Melanocyte of skin (primary cell): ENCODE measurements around the gene ANKK1. TPM values are rescaled to one million over a fixed set of nuclear protein-coding genes. Genes with fewer than 3 reads are reported as not detected.

Source experiments
- small RNA-seq, 2 donors: library from RNA; depleted of rRNA; stranded (forward); fragments of <200 nt; gene quantifications; one replicate each; pipeline ENCODE3, GENCODE V24; 2012
- total RNA-seq, 2 donors: library from RNA; depleted of rRNA; stranded (reverse); fragments of >200 nt; gene quantifications; 2 replicates each; pipeline ENCODE4 v1.2.3, GENCODE V29; 2012

Gene ANKK1, protein sequence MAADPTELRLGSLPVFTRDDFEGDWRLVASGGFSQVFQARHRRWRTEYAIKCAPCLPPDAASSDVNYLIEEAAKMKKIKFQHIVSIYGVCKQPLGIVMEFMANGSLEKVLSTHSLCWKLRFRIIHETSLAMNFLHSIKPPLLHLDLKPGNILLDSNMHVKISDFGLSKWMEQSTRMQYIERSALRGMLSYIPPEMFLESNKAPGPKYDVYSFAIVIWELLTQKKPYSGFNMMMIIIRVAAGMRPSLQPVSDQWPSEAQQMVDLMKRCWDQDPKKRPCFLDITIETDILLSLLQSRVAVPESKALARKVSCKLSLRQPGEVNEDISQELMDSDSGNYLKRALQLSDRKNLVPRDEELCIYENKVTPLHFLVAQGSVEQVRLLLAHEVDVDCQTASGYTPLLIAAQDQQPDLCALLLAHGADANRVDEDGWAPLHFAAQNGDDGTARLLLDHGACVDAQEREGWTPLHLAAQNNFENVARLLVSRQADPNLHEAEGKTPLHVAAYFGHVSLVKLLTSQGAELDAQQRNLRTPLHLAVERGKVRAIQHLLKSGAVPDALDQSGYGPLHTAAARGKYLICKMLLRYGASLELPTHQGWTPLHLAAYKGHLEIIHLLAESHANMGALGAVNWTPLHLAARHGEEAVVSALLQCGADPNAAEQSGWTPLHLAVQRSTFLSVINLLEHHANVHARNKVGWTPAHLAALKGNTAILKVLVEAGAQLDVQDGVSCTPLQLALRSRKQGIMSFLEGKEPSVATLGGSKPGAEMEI
- total RNA-seq, result under 1 TPM in 1 of 2 donors, not detected in 1; under 0.01 TPM

DNA sequence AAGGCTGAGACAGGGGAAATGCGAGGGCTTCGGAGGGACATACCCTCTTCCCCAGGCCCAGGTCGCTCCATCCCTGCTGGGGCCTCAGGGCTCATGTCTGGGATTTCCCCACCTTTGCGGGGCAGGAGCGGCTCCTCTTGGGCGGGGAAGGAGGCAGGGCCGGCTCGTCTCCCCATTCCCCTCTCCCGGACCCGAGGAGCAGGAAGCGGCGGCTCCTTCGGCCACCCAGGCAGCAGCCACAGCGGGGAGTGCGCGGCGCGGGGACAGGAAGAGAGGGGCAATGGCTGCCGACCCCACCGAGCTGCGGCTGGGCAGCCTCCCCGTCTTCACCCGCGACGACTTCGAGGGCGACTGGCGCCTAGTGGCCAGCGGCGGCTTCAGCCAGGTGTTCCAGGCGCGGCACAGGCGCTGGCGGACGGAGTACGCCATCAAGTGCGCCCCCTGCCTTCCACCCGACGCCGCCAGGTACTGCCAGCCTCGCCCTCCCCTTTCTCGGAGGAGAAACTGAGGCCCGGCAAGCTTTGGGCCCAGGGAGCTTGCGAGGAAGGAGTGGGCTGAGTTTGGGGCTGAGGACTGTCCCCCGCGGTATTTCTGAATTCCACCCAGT is at the start of gene ANKK1:
TSS of gene ANKK1 (plus strand) at position 175 of the 607 bp plus-strand sequence. CDS start at position 281, 106 bp downstream.

Small RNA genes within 50 kb of the gene (small RNA-seq; reads per million reads assigned to genes)
- gene MIR4301, result 0 reads per million in 2 donors

Other genes with a start within 250 kb of the ANKK1 start
- 10 to 100 TPM in 1 of 2 donors, 1 to 10 TPM in 1; 7.6 to 14.3 TPM for gene TTC12, start 73.2 kb upstream of the ANKK1 start, total RNA-seq
- gene DRD2, start 87.6 kb downstream of the ANKK1 start, total RNA-seq, result under 1 TPM; under 0.01 to 0.67 TPM